ENCODE results near the gene RNPEP. TPM values are rescaled to one million over a fixed set of nuclear protein-coding genes. Genes with fewer than 3 reads are reported as not detected.

Gene RNPEP, protein sequence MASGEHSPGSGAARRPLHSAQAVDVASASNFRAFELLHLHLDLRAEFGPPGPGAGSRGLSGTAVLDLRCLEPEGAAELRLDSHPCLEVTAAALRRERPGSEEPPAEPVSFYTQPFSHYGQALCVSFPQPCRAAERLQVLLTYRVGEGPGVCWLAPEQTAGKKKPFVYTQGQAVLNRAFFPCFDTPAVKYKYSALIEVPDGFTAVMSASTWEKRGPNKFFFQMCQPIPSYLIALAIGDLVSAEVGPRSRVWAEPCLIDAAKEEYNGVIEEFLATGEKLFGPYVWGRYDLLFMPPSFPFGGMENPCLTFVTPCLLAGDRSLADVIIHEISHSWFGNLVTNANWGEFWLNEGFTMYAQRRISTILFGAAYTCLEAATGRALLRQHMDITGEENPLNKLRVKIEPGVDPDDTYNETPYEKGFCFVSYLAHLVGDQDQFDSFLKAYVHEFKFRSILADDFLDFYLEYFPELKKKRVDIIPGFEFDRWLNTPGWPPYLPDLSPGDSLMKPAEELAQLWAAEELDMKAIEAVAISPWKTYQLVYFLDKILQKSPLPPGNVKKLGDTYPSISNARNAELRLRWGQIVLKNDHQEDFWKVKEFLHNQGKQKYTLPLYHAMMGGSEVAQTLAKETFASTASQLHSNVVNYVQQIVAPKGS
- 100 to 1,000 TPM; 107 to 168 (median 135) TPM for total RNA-seq

DNA sequence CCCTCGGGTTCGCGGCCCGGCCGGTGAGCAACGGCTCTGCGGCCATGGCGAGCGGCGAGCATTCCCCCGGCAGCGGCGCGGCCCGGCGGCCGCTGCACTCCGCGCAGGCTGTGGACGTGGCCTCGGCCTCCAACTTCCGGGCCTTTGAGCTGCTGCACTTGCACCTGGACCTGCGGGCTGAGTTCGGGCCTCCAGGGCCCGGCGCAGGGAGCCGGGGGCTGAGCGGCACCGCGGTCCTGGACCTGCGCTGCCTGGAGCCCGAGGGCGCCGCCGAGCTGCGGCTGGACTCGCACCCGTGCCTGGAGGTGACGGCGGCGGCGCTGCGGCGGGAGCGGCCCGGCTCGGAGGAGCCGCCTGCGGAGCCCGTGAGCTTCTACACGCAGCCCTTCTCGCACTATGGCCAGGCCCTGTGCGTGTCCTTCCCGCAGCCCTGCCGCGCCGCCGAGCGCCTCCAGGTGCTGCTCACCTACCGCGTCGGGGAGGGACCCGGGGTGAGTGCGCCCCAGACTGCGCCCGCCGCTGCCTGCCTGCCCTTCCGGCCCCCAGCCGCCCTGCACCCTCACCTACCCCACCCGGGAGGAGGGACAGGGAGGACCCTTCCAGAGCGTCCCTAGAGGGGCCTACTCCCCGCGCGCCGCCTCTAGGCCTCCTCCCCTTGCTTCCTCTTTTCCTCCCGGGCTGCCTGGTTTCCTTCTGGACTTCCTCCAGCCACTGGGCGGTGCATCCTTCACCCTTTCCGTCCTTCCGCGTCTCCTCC, at the start of gene RNPEP:
RNPEP (plus strand) TSS at position 26 of the 757 bp plus-strand sequence; CDS start at position 45, 19 bp downstream.
- Histone ChIP-seq H3K4me3 (peak within 1 kb of the TSS; percentile 80 to 95 (median 90)), H3K9me3 (no peaks in the 10 kb centered on the region), H3K27me3 (no peaks in the 10 kb centered on the region), H3K27ac (peak within 1 kb of the TSS; percentile 75 to 95 (median 91)), H3K4me1 (peaks cover 0 to 37% (median 8%) of the 10 kb centered on the region in 4 donors), H3K36me3 (no peaks in the 10 kb centered on the region)
- 0 to 1% methylated on average over 15 to 45 of the region's 80 CpGs for WGBS, 2 donors
- peak in 2 of 5 experiments; percentile 42 to 57 for TF ChIP-seq CTCF (IDR thresholded peaks at IDR 0.05)
- TF ChIP-seq EP300 (IDR thresholded peaks at IDR 0.05), result no peak
- peak; percentile 54 to 71 for TF ChIP-seq POLR2A (IDR thresholded peaks at IDR 0.05)
- peak; percentile 55 to 61 for DNase-seq (ENCODE audit: low spot score in 2 of 2)

DNA sequence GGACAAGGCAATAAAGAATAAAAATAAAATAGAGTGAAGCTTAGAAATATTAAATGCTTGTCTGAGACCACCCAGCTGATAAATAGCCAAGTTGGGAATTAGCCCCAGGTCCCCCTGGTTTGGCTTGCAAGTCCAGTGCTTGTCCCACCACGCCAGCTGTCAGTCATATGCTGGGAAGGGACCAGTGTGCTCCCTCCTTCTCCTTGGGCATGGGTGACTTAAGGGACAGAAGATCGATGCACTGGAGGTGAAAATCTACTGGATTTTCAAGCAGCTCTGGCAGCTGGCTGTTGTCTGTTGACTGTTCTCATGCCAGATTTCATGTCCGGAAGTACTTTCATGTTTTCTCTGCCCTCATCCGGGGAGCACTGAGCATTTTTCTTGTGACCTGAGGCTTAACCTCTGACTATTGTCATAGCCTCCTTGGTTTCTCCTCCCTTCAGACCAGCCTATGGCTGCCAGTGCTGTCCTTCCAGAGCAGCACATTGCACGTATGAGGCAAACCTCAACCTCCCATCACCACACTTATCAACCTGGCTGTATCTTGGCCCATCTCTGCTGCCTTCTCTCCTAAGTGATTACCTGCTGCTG, 48.5 kb upstream of the RNPEP start:
- 26 to 39% methylated on average over 5 of the region's 5 CpGs for WGBS, 2 donors
- peak in 1 of 2 donors; percentile 11 for TF ChIP-seq EP300 (IDR thresholded peaks at IDR 0.05)
- no peak for TF ChIP-seq POLR2A (IDR thresholded peaks at IDR 0.05)
- no peak for TF ChIP-seq CTCF (IDR thresholded peaks at IDR 0.05)
- no peak for DNase-seq (ENCODE audit: low spot score in 2 of 2)
- no peaks in the 10 kb centered on the region for H3K27me3 ChIP-seq
- H3K4me3 ChIP-seq, result no peak overlapping the region
- H3K36me3 ChIP-seq, result peaks cover 0 to 19% (median 0%) of the 10 kb centered on the region in 3 donors
- peak overlapping the region in 2 of 4 donors; percentile 37 to 66 for H3K27ac ChIP-seq
- H3K9me3 ChIP-seq, result no peaks in the 10 kb centered on the region
- peaks cover 0 to 23% (median 0%) of the 10 kb centered on the region in 4 donors for H3K4me1 ChIP-seq

- no peaks in the 10 kb centered on the region for H3K27me3 ChIP-seq
- TF ChIP-seq EP300 (IDR thresholded peaks at IDR 0.05) (no peak), POLR2A (IDR thresholded peaks at IDR 0.05) (no peak), CTCF (IDR thresholded peaks at IDR 0.05) (no peak)
- no peaks in the 10 kb centered on the region for H3K9me3 ChIP-seq
- WGBS, 2 donors, result 54 to 60% methylated on average over 5 of the region's 5 CpGs
- DNase-seq (ENCODE audit: low spot score in 2 of 2), result no peak
- peaks cover 0 to 41% (median 0%) of the 10 kb centered on the region in 4 donors for H3K4me1 ChIP-seq
- H3K36me3 ChIP-seq, result no peaks in the 10 kb centered on the region
- H3K27ac ChIP-seq, result peak overlapping the region in 2 of 4 donors; percentile 70 to 71
- H3K4me3 ChIP-seq, result no peak overlapping the region
These were observed 44.7 kb upstream of the RNPEP start for GRCh38 chr1:201937624-201938213.

DNA sequence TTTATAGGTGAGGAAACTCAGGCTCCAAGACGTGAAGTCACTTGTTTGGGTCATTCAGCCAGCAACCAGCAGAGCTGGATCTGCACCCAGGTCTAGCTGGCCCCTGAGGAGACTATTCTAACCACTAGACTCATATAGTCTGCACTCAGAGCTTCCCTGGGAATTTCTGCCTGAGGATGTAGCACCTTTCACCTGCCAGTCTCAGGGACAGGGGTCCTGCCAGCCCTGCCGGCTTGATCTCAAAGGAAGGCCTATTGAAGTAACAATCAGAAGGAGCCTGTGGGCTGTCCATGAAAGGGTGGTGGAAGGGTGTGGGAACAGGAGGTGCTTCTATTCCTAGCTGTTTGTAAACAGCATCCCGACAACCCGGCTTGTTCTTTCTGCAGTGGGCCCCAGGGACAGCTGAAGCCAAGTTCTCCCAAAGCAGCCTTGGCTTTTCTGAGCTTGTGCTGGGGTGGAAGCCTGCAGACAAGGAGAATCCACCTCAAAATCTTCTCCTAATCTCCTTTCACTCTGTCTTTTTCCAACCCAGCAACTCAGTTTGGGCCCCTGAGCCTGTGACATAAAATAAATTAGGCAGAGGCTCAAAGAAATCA, 43.9 kb upstream of the RNPEP start:
- no peak for TF ChIP-seq CTCF (IDR thresholded peaks at IDR 0.05)
- no peak for TF ChIP-seq EP300 (IDR thresholded peaks at IDR 0.05)
- no peak for TF ChIP-seq POLR2A (IDR thresholded peaks at IDR 0.05)
- no peaks in the 10 kb centered on the region for H3K27me3 ChIP-seq
- no peaks in the 10 kb centered on the region for H3K9me3 ChIP-seq
- WGBS, 2 donors, result 42 to 47% methylated on average over 4 of the region's 4 CpGs
- no peaks in the 10 kb centered on the region for H3K36me3 ChIP-seq
- H3K27ac ChIP-seq, result peak overlapping the region in 2 of 4 donors; percentile 70 to 71
- DNase-seq (ENCODE audit: low spot score in 2 of 2), result no peak
- peak overlapping the region in 1 of 4 donors; percentile 12 for H3K4me3 ChIP-seq
- peaks cover 0 to 41% (median 0%) of the 10 kb centered on the region in 4 donors for H3K4me1 ChIP-seq

Data from tibial nerve (tissue), 4 donors.